DND-41 (cell line): ENCODE results near the gene LCE2D.

Experiments used
- ATAC-seq: fragments of 200-7000 bp; cut with Tn5 transposase; 3 replicates; pipeline ENCODE4 v1.9.1; 2021; ENCODE audit warnings: low read depth; ENCODE audit not compliant: insufficient read depth
- DNase-seq: peaks from one replicate; pipeline ENCODE4 v3.0.0-alpha.2; 2020
- H2AFZ ChIP-seq: 2 replicates; pipeline ENCODE4 v1.6.0; 2012; ENCODE audit warnings: low read depth, low read length
- H3K27ac ChIP-seq: 2 replicates; pipeline ENCODE4 v1.5.1; 2012; ENCODE audit warnings: low read length, inconsistent platforms
- H3K27me3 ChIP-seq: fragments of 200-600 bp; sonication (generic); 2 replicates; pipeline ENCODE4 v1.6.0; 2012; ENCODE audit warnings: low read length, mild to moderate bottlenecking, inconsistent platforms; ENCODE audit not compliant: insufficient read depth, poor library complexity
- H3K36me3 ChIP-seq: 2 replicates; pipeline ENCODE4 v1.5.1; 2012; ENCODE audit warnings: low read length, inconsistent platforms; ENCODE audit not compliant: insufficient read depth
- H3K4me1 ChIP-seq: 2 replicates; pipeline ENCODE4 v1.5.1; 2012; ENCODE audit warnings: mild to moderate bottlenecking, low read length; ENCODE audit not compliant: insufficient read depth
- H3K4me2 ChIP-seq: 2 replicates; pipeline ENCODE4 v1.6.0; 2012; ENCODE audit warnings: mild to moderate bottlenecking, moderate library complexity, low read length, inconsistent platforms; ENCODE audit not compliant: insufficient read depth
- H3K4me3 ChIP-seq, 2 experiments: fragments of 200-600 bp in 1 of 2; shearing (Covaris generic) in 1 of 2; 2 replicates each; pipeline ENCODE4 v1.5.1; 2012 to 2016; ENCODE audit warnings: inconsistent platforms in 2 of 2, low read length in 2 of 2, mild to moderate bottlenecking in 2 of 2, low read depth in 1 of 2, moderate library complexity in 1 of 2
- H3K79me2 ChIP-seq: 2 replicates; pipeline ENCODE4 v1.6.0; 2012; ENCODE audit warnings: low read length, inconsistent platforms; ENCODE audit not compliant: insufficient read depth
- H3K9ac ChIP-seq: 2 replicates; pipeline ENCODE4 v1.6.0; 2012; ENCODE audit warnings: low read depth, mild to moderate bottlenecking, inconsistent platforms, low read length, moderate library complexity
- H3K9me3 ChIP-seq: 2 replicates; pipeline ENCODE4 v1.5.1; 2012; ENCODE audit warnings: low read length, moderate library complexity, mild to moderate bottlenecking, inconsistent platforms; ENCODE audit not compliant: insufficient read depth, severe bottlenecking
- H4K20me1 ChIP-seq: 2 replicates; pipeline ENCODE4 v1.6.0; 2012; ENCODE audit warnings: low read length; ENCODE audit not compliant: insufficient read depth
- EZH2 ChIP-seq: IDR thresholded peaks from 3 replicates; pipeline ENCODE4 v1.6.1; 2012; ENCODE audit warnings: borderline replicate concordance, low read depth, mild to moderate bottlenecking, moderate library complexity, low read length, inconsistent platforms; ENCODE audit not compliant: severe bottlenecking
- TF ChIP-seq, protein P1 (sequence below): IDR thresholded peaks from 2 replicates; pipeline ENCODE4 v1.5.1; 2012; ENCODE audit warnings: borderline replicate concordance, low read length, moderate library complexity, mild to moderate bottlenecking; ENCODE audit not compliant: poor library complexity, severe bottlenecking; ENCODE audit errors: extremely low read depth

LCE2D gene

DNA sequence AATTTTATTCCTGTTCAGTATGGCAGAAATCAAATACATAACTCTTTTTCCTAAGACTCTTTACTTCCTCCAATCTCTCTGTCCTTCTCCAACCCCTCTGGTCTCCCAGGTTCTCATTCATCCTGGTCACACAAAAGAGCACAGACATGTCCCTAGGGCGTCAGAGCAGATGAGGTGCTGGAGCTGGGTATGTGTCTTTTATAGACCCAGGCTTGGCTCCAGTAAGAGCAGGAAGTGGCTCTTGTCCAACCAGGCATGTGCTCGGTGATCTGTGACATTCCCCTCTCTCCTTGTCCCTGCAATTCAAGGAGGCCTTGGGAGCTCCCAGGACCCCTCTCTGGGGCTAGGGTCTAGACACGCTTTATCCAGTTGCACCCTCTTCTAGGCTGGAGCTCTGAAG is 18.0 kb upstream of the LCE2D start:
- Histone ChIP-seq H3K79me2 (no peaks in the 10 kb centered on the region), H3K4me1 (no peaks in the 10 kb centered on the region), H2AFZ (no peak overlapping the region), H3K27me3 (peaks cover 16% of the 10 kb centered on the region), H3K9ac (no peak overlapping the region), H3K4me3 (no peak overlapping the region), H3K4me2 (no peak overlapping the region), H3K27ac (no peak overlapping the region), H3K9me3 (no peaks in the 10 kb centered on the region), H3K36me3 (no peaks in the 10 kb centered on the region), H4K20me1 (no peaks in the 10 kb centered on the region)
- no peak for DNase-seq
- TF ChIP-seq, protein P1, sequence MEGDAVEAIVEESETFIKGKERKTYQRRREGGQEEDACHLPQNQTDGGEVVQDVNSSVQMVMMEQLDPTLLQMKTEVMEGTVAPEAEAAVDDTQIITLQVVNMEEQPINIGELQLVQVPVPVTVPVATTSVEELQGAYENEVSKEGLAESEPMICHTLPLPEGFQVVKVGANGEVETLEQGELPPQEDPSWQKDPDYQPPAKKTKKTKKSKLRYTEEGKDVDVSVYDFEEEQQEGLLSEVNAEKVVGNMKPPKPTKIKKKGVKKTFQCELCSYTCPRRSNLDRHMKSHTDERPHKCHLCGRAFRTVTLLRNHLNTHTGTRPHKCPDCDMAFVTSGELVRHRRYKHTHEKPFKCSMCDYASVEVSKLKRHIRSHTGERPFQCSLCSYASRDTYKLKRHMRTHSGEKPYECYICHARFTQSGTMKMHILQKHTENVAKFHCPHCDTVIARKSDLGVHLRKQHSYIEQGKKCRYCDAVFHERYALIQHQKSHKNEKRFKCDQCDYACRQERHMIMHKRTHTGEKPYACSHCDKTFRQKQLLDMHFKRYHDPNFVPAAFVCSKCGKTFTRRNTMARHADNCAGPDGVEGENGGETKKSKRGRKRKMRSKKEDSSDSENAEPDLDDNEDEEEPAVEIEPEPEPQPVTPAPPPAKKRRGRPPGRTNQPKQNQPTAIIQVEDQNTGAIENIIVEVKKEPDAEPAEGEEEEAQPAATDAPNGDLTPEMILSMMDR: no peak
- no peak for TF ChIP-seq EZH2
- no peak for ATAC-seq

GRCh38 chr1:152646656-152647055 is 16.5 kb upstream of the LCE2D start:
- H3K4me1 ChIP-seq: no peaks in the 10 kb centered on the region
- H4K20me1 ChIP-seq: no peaks in the 10 kb centered on the region
- no peak overlapping the region for H3K9ac ChIP-seq
- no peaks in the 10 kb centered on the region for H3K79me2 ChIP-seq
- H3K36me3 ChIP-seq: no peaks in the 10 kb centered on the region
- ATAC-seq (no peak), DNase-seq (no peak)
- no peak for TF ChIP-seq EZH2
- TF ChIP-seq, protein P1: no peak
- no peaks in the 10 kb centered on the region for H3K9me3 ChIP-seq
- H3K27ac ChIP-seq: no peak overlapping the region
- H3K4me2 ChIP-seq: no peak overlapping the region
- peaks cover 16% of the 10 kb centered on the region for H3K27me3 ChIP-seq
- no peak overlapping the region for H2AFZ ChIP-seq
- no peak overlapping the region for H3K4me3 ChIP-seq

GRCh38 chr1:152654110-152654509 is 9.1 kb upstream of the LCE2D start:
- TF ChIP-seq, protein P1: peak; percentile 86
- no peak for TF ChIP-seq EZH2
- Histone ChIP-seq H4K20me1 (no peaks in the 10 kb centered on the region), H3K4me2 (no peak overlapping the region), H3K9ac (no peak overlapping the region), H3K4me1 (no peaks in the 10 kb centered on the region), H3K79me2 (no peaks in the 10 kb centered on the region), H3K36me3 (no peaks in the 10 kb centered on the region), H3K27me3 (peaks cover 11% of the 10 kb centered on the region), H3K27ac (no peak overlapping the region), H3K4me3 (no peak overlapping the region), H2AFZ (no peak overlapping the region), H3K9me3 (no peaks in the 10 kb centered on the region)
- DNase-seq (peak; percentile 66), ATAC-seq (peak; percentile 76)

- ATAC-seq: no peak
- TF ChIP-seq EZH2: no peak
- TF ChIP-seq, protein P1: no peak
- DNase-seq: no peak
- Histone ChIP-seq H2AFZ (no peak overlapping the region), H3K27ac (no peak overlapping the region), H3K9ac (no peak overlapping the region), H3K9me3 (no peaks in the 10 kb centered on the region), H3K4me2 (no peak overlapping the region), H3K36me3 (no peaks in the 10 kb centered on the region), H3K4me1 (no peaks in the 10 kb centered on the region), H4K20me1 (no peaks in the 10 kb centered on the region), H3K27me3 (peaks cover 13% of the 10 kb centered on the region), H3K4me3 (no peak overlapping the region), H3K79me2 (no peaks in the 10 kb centered on the region)
Observed at GRCh38 chr1:152656459-152656858, 6.7 kb upstream of the LCE2D start.
